H9 (cell line): ENCODE measurements around the gene HYAL1. TPM values are rescaled to one million over a fixed set of nuclear protein-coding genes. Genes with fewer than 3 reads are reported as not detected.

ENCODE experiments used
- DNase-seq: peaks from one replicate; pipeline ENCODE4 v3.0.0-alpha.2; 2017
- H2AFZ ChIP-seq: one replicate; pipeline ENCODE4 v1.6.1; 2013; ENCODE audit warnings: mild to moderate bottlenecking, low read length, control low read depth, moderate library complexity
- H2AK5ac ChIP-seq: 2 replicates; pipeline ENCODE4 v1.6.1; 2013; ENCODE audit warnings: low read length, control low read depth, mixed read lengths; ENCODE audit not compliant: insufficient read length
- H2BK120ac ChIP-seq: one replicate; pipeline ENCODE4 v1.6.1; 2013; ENCODE audit warnings: low read depth, mild to moderate bottlenecking, low read length, control low read depth, inconsistent platforms; ENCODE audit not compliant: poor library complexity, severe bottlenecking
- H2BK12ac ChIP-seq: 2 replicates; pipeline ENCODE4 v1.6.1; 2013; ENCODE audit warnings: low read length, control low read depth, mixed read lengths, low read depth; ENCODE audit not compliant: insufficient read length
- H2BK15ac ChIP-seq: 2 replicates; pipeline ENCODE4 v1.6.1; 2013; ENCODE audit warnings: low read depth, low read length, control low read depth
- H2BK20ac ChIP-seq: one replicate; pipeline ENCODE4 v1.6.1; 2013; ENCODE audit warnings: low read depth, mild to moderate bottlenecking, low read length, control low read depth, inconsistent platforms; ENCODE audit not compliant: poor library complexity, severe bottlenecking
- H2BK5ac ChIP-seq: 2 replicates; pipeline ENCODE4 v1.6.1; 2013; ENCODE audit warnings: low read length, control low read depth, mixed read lengths; ENCODE audit not compliant: insufficient read length
- H3K14ac ChIP-seq: 2 replicates; pipeline ENCODE4 v1.6.1; 2013; ENCODE audit warnings: low read length, control low read depth; ENCODE audit not compliant: insufficient read depth
- H3K18ac ChIP-seq: 2 replicates; pipeline ENCODE4 v1.6.1; 2013; ENCODE audit warnings: low read depth, mild to moderate bottlenecking, mixed read lengths, low read length, control low read depth; ENCODE audit not compliant: insufficient read length
- H3K23ac ChIP-seq: 2 replicates; pipeline ENCODE4 v1.6.1; 2013; ENCODE audit warnings: low read length, control low read depth, mixed read lengths, low read depth; ENCODE audit not compliant: insufficient read length
- H3K23me2 ChIP-seq: 2 replicates; pipeline ENCODE4 v1.6.1; 2013; ENCODE audit warnings: low read depth, mild to moderate bottlenecking, mixed read lengths, low read length, control low read depth; ENCODE audit not compliant: insufficient read length, poor library complexity, severe bottlenecking
- H3K27ac ChIP-seq: 2 replicates; pipeline ENCODE4 v1.5.1; 2013; ENCODE audit warnings: low read length, control low read depth, mixed read lengths, low read depth; ENCODE audit not compliant: insufficient read length
- H3K27me3 ChIP-seq: 2 replicates; pipeline ENCODE4 v1.6.1; 2013; ENCODE audit warnings: low read length, control low read depth, inconsistent platforms; ENCODE audit not compliant: insufficient read depth
- H3K4ac ChIP-seq: 2 replicates; pipeline ENCODE4 v1.6.1; 2013; ENCODE audit warnings: low read depth, mild to moderate bottlenecking, control low read depth, inconsistent platforms, low read length, moderate library complexity
- H3K4me1 ChIP-seq: 2 replicates; pipeline ENCODE4 v1.6.1; 2013; ENCODE audit warnings: low read length, control low read depth, inconsistent platforms; ENCODE audit not compliant: insufficient read depth
- H3K4me2 ChIP-seq: 2 replicates; pipeline ENCODE4 v1.6.1; 2013; ENCODE audit warnings: low read length, control low read depth, mixed read lengths; ENCODE audit not compliant: insufficient read length, insufficient read depth
- H3K56ac ChIP-seq: 2 replicates; pipeline ENCODE4 v1.6.1; 2013; ENCODE audit warnings: low read depth, mild to moderate bottlenecking, mixed read lengths, low read length, control low read depth; ENCODE audit not compliant: insufficient read length
- H3K79me1 ChIP-seq: 2 replicates; pipeline ENCODE4 v1.6.1; 2013; ENCODE audit warnings: low read depth, mild to moderate bottlenecking, moderate library complexity, low read length, control low read depth, inconsistent platforms; ENCODE audit not compliant: insufficient read depth, poor library complexity, severe bottlenecking
- H3K79me2 ChIP-seq: 2 replicates; pipeline ENCODE4 v1.6.1; 2013; ENCODE audit warnings: low read length, control low read depth, inconsistent platforms; ENCODE audit not compliant: insufficient read depth
- H3K9ac ChIP-seq: 2 replicates; pipeline ENCODE4 v1.6.1; 2013; ENCODE audit warnings: low read length, control low read depth, mixed read lengths; ENCODE audit not compliant: insufficient read length; ENCODE audit errors: extremely low read depth
- H3K9me3 ChIP-seq: one replicate; pipeline ENCODE4 v1.6.1; 2013; ENCODE audit warnings: low read depth, low read length, inconsistent platforms; ENCODE audit not compliant: control insufficient read depth
- H3T11ph ChIP-seq: one replicate; pipeline ENCODE4 v1.6.1; 2013; ENCODE audit warnings: mild to moderate bottlenecking, low read length, control low read depth, inconsistent platforms
- H4K20me1 ChIP-seq: one replicate; pipeline ENCODE4 v1.6.1; 2013; ENCODE audit not compliant: control insufficient read depth, insufficient read length, insufficient read depth
- H4K5ac ChIP-seq: 2 replicates; pipeline ENCODE4 v1.6.1; 2013; ENCODE audit warnings: low read depth, mild to moderate bottlenecking, mixed read lengths, low read length, control low read depth; ENCODE audit not compliant: insufficient read length
- H4K8ac ChIP-seq: replicated peaks from 2 replicates; pipeline ENCODE4 v1.6.1; 2013; ENCODE audit warnings: low read length, control low read depth, mixed read lengths, low read depth; ENCODE audit not compliant: insufficient read length
- H4K91ac ChIP-seq: 2 replicates; pipeline ENCODE4 v1.6.1; 2013; ENCODE audit warnings: low read depth, mild to moderate bottlenecking, moderate library complexity, mixed read lengths, low read length, control low read depth; ENCODE audit not compliant: insufficient read length
- H3K27ac Mint-ChIP-seq, 3 experiments: 2 replicates in 2 of 3; 3 replicates in 1 of 3; pipeline ENCODE4 v1.8.0; 2020 to 2021; ENCODE audit warnings: mixed read lengths in 3 of 3, mild to moderate bottlenecking in 1 of 3, moderate library complexity in 1 of 3
- H3K27me3 Mint-ChIP-seq: 2 replicates; pipeline ENCODE4 v1.8.0; 2021; ENCODE audit warnings: low read depth, mild to moderate bottlenecking, moderate library complexity, mixed read lengths
- H3K36me3 Mint-ChIP-seq, 3 experiments: 2 replicates in 2 of 3; 3 replicates in 1 of 3; pipeline ENCODE4 v1.8.0; 2020 to 2021; ENCODE audit warnings: low read depth in 3 of 3, mixed read lengths in 3 of 3; ENCODE audit not compliant: insufficient read depth in 1 of 3
- H3K4me1 Mint-ChIP-seq, 2 experiments: 2 replicates each; pipeline ENCODE4 v1.8.0; 2020; ENCODE audit warnings: mixed read lengths in 2 of 2
- H3K4me3 Mint-ChIP-seq, 2 experiments: 2 replicates in 1 of 2; 3 replicates in 1 of 2; pipeline ENCODE4 v1.8.0; 2020 to 2021; ENCODE audit warnings: mild to moderate bottlenecking in 2 of 2, mixed read lengths in 2 of 2, moderate library complexity in 1 of 2
- H3K9me3 Mint-ChIP-seq, 2 experiments: 2 replicates in 1 of 2; 3 replicates in 1 of 2; pipeline ENCODE4 v1.8.0; 2020; ENCODE audit warnings: mild to moderate bottlenecking in 2 of 2, mixed read lengths in 2 of 2, moderate library complexity in 1 of 2
- WGBS: extraction: QIAGEN DNeasy Blood & Tissue Kit; methylation state at CpG from one replicate; pipeline ENCODE4 v1.1.7; 2013; ENCODE audit warnings: missing lambda C conversion rate, low lambda C conversion rate, mixed read lengths; ENCODE audit not compliant: insufficient read length; ENCODE audit errors: extremely low coverage; 5-methylcytosine and 5-hydroxymethylcytosine counted together
- total RNA-seq: library from RNA; stranded (reverse); gene quantifications from 2 replicates; pipeline ENCODE4 v1.2.1, GENCODE V29; 2021
- TF ChIP-seq, protein P1 (sequence below): fragments of 200-600 bp; sonication (generic); conservative IDR thresholded peaks from 3 replicates; pipeline ENCODE4 v1.8.0; 2021; ENCODE audit warnings: antibody characterized with exemption, mild to moderate bottlenecking

Gene HYAL1
- total RNA-seq, 1 experiment from 2014 or later = 2.0 TPM

DNA sequence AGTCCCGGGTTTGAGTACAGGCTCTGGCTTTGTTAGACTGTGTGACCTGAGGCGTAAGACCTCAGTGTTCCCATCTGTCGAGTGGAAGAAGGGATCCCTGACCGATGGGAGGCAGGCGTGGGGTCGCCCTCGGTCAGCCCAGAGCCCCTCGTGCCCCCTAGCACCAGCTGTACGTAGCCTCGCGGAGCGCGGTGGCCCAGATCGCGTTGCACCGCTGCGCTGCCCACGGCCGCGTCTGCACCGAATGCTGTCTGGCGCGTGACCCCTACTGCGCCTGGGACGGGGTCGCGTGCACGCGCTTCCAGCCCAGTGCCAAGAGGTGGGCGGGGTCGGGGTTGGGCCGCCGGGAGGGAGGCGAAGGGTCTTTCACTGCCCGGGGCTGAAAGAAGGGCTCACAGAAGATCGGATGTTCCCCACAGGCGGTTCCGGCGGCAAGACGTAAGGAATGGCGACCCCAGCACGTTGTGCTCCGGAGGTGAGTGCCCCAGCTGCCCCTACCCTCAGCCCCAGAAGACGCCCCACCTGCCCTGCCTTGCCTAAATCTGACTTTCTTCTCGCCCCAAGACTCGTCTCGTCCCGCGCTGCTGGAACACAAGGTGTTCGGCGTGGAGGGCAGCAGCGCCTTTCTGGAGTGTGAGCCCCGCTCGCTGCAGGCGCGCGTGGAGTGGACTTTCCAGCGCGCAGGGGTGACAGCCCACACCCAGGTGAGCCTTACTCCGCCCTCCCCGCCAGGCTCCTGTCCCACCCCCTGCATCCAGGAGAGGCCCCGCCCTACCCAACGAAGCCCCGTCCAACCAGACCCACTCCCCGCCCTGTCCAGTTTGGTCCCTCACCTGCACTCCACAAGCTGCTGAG, 28.0 kb downstream of the HYAL1 start:
- Histone ChIP-seq H2AK5ac (no peak overlapping the region), H4K91ac (no peak overlapping the region), H3K23ac (no peak overlapping the region), H3K9me3 (no peaks in the 10 kb centered on the region), H3K4me2 (peak overlapping the region; percentile 31), H3K18ac (peak overlapping the region; percentile 3), H3T11ph (no peak overlapping the region), H3K23me2 (peaks cover 10% of the 10 kb centered on the region), H4K5ac (no peak overlapping the region), H3K14ac (no peak overlapping the region), H3K27ac (no peak overlapping the region), H3K9ac (no peak overlapping the region), H4K20me1 (no peaks in the 10 kb centered on the region), H3K4me1 (no peaks in the 10 kb centered on the region), H2BK15ac (no peak overlapping the region), H2BK5ac (no peak overlapping the region), H3K79me2 (no peaks in the 10 kb centered on the region), H3K79me1 (no peaks in the 10 kb centered on the region), H2AFZ (no peak overlapping the region), H3K4ac (no peak overlapping the region), H2BK120ac (no peak overlapping the region), H4K8ac (no peak overlapping the region), H3K27me3 (peaks cover 16% of the 10 kb centered on the region; the same call in 1 of the 2 replicates), H3K56ac (no peak overlapping the region), H2BK12ac (no peak overlapping the region), H2BK20ac (no peak overlapping the region)
- WGBS = no CpG with 5 or more reads among the region's 65 CpGs
- peaks cover 59% of the 10 kb centered on the region for H3K27me3 Mint-ChIP-seq
- peak overlapping the region; percentile 57 to 78 for H3K4me3 Mint-ChIP-seq
- TF ChIP-seq, protein P1, sequence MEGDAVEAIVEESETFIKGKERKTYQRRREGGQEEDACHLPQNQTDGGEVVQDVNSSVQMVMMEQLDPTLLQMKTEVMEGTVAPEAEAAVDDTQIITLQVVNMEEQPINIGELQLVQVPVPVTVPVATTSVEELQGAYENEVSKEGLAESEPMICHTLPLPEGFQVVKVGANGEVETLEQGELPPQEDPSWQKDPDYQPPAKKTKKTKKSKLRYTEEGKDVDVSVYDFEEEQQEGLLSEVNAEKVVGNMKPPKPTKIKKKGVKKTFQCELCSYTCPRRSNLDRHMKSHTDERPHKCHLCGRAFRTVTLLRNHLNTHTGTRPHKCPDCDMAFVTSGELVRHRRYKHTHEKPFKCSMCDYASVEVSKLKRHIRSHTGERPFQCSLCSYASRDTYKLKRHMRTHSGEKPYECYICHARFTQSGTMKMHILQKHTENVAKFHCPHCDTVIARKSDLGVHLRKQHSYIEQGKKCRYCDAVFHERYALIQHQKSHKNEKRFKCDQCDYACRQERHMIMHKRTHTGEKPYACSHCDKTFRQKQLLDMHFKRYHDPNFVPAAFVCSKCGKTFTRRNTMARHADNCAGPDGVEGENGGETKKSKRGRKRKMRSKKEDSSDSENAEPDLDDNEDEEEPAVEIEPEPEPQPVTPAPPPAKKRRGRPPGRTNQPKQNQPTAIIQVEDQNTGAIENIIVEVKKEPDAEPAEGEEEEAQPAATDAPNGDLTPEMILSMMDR = no peak
- peaks cover 27 to 34% of the 10 kb centered on the region in 2 experiments for H3K4me1 Mint-ChIP-seq
- H3K9me3 Mint-ChIP-seq = no peaks in the 10 kb centered on the region; a peak in 1 of 5 replicates
- peak; percentile 68 for DNase-seq
- H3K27ac Mint-ChIP-seq = no peak overlapping the region; a peak in 1 of 7 replicates
- no peaks in the 10 kb centered on the region; a peak in 1 of 7 replicates for H3K36me3 Mint-ChIP-seq
